Activated naive CD4-positive, alpha-beta T cell treated with anti-CD3 and anti-CD28 coated beads for 36 hours (primary cell): ENCODE measurements around the gene TMEM252. TPM values are rescaled to one million over a fixed set of nuclear protein-coding genes. Genes with fewer than 3 reads are reported as not detected.

Source experiments
- CTCF ChIA-PET: fragments of 350-600 bp; sonication (Branson Sonifier 250); formaldehyde crosslinking; loops from one replicate; lab custom pipeline; 2021; ENCODE audit warnings: antibody characterized with exemption; lab: Charles Lee
- DNase-seq: peaks from one replicate; pipeline ENCODE4 v3.0.0-alpha.2; 2020
- H3K27ac Mint-ChIP-seq: one replicate; pipeline ENCODE4 v1.8.0; 2021; ENCODE audit warnings: mild to moderate bottlenecking, mixed read lengths
- H3K27me3 Mint-ChIP-seq: one replicate; pipeline ENCODE4 v1.8.0; 2021; ENCODE audit warnings: low read depth, mixed read lengths
- H3K36me3 Mint-ChIP-seq: one replicate; pipeline ENCODE4 v1.8.0; 2021; ENCODE audit warnings: low read depth, mixed read lengths
- H3K4me1 Mint-ChIP-seq: one replicate; pipeline ENCODE4 v1.8.0; 2021; ENCODE audit warnings: low read depth, mixed read lengths
- H3K4me3 Mint-ChIP-seq: one replicate; pipeline ENCODE4 v1.8.0; 2021; ENCODE audit warnings: mild to moderate bottlenecking, moderate library complexity, mixed read lengths
- H3K9me3 Mint-ChIP-seq: one replicate; pipeline ENCODE4 v1.8.0; 2021; ENCODE audit warnings: mixed read lengths
- intact Hi-C: fragments of 100-400 bp; cut with micrococcal nuclease; formaldehyde crosslinking; loops from one replicate; pipeline ENCODE4 v1.15.1; 2023
- total RNA-seq, 2 experiments: library from RNA; stranded (reverse); gene quantifications; one replicate each; pipeline ENCODE4 v1.2.3, GENCODE V29; 2021

Gene TMEM252
- total RNA-seq, 2 experiments from 2014 or later, result not detected

DNA sequence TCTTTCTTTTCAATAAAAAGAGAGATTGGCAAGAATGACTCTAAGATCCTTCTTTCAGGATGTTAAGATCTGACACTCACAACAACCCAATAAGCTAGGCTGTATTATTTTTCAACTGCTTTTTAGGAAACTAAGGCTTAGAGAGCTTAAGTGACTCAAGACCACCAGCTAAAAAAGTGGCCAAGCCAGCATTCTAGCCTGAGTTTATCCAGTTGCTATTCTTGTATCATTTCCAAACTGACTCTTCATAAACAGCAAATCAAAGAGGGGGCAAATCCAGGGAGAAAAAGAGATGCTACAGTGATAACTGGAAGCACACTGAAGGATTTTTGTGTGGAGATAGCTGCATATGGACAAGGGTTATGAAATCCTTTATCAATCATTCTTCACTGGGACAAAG is 47.1 kb downstream of the TMEM252 start:
- Mint-ChIP-seq H3K27ac (no peak overlapping the region), H3K36me3 (no peaks in the 10 kb centered on the region), H3K4me1 (no peaks in the 10 kb centered on the region), H3K4me3 (no peak overlapping the region), H3K9me3 (no peaks in the 10 kb centered on the region), H3K27me3 (peaks cover 29% of the 10 kb centered on the region)
- CTCF ChIA-PET, result interaction anchor here (0.9 kb wide), 1 partner anchor 28 kb away, joined by 3 read pairs; no protein-coding TSS in a partner anchor
- intact Hi-C loops, result no loop called here
- DNase-seq, result no peak

DNA sequence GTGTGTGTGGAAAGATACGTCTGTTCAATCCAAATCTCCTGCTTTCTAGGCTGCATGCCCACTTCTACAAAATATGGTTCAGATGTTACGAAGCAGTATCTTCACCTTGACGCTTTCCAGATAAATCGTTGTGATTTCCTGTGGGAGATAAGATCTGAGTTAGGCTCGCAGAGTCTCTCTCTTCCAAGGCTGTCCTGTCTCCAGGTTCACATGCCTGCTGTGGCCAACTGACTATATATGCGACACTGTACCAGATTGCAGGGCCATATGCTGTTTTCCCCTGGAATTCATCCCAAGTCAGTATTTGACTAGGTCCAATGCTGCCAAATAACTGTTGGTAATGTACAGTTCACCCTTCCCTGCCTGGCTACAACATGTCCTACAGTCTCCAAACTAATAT is 47.9 kb downstream of the TMEM252 start:
- H3K27ac Mint-ChIP-seq, result no peak overlapping the region
- no peaks in the 10 kb centered on the region for H3K4me1 Mint-ChIP-seq
- CTCF ChIA-PET, result interaction anchor here (1.4 kb wide), 1 partner anchor 14 kb away, joined by 4 read pairs; no protein-coding TSS in a partner anchor
- intact Hi-C loops, result no loop called here
- H3K36me3 Mint-ChIP-seq, result no peaks in the 10 kb centered on the region
- H3K9me3 Mint-ChIP-seq, result no peaks in the 10 kb centered on the region
- no peak overlapping the region for H3K4me3 Mint-ChIP-seq
- peaks cover 24% of the 10 kb centered on the region for H3K27me3 Mint-ChIP-seq
- DNase-seq, result no peak

DNA sequence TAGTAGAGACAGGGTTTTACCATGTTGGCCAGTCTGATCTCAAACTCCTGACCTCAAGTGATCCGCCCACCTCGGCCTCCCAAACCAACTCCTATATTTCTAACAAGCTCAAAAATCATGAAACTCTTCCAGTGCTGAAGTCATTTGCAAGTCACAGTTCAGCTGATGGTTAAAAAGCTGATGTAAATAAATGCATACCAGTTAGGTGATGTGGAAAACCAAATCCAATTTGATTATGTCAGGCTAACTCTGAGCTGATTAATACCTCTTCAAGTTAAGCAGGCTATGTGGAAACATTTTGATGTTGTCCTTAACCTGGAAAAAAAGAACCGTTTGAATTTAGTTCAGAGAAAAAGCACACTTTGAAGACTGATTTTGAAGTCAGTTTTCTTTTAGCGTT is 51.0 kb downstream of the TMEM252 start:
- H3K4me1 Mint-ChIP-seq, result no peaks in the 10 kb centered on the region
- H3K4me3 Mint-ChIP-seq, result no peak overlapping the region
- H3K9me3 Mint-ChIP-seq, result peaks cover 8% of the 10 kb centered on the region
- H3K27ac Mint-ChIP-seq, result no peak overlapping the region
- intact Hi-C loops, result no loop called here
- CTCF ChIA-PET, result no interaction called here
- H3K27me3 Mint-ChIP-seq, result peaks cover 17% of the 10 kb centered on the region
- no peaks in the 10 kb centered on the region for H3K36me3 Mint-ChIP-seq
- no peak for DNase-seq

GRCh38 chr9:68488126-68488525 is 52.6 kb downstream of the TMEM252 start:
- DNase-seq, result no peak
- Mint-ChIP-seq H3K4me3 (no peak overlapping the region), H3K4me1 (no peaks in the 10 kb centered on the region), H3K27me3 (peaks cover 19% of the 10 kb centered on the region), H3K27ac (no peak overlapping the region), H3K36me3 (no peaks in the 10 kb centered on the region), H3K9me3 (peaks cover 8% of the 10 kb centered on the region)
- CTCF ChIA-PET, result no interaction called here
- intact Hi-C loops, result no loop called here

Other genes starting within 250 kb of the TMEM252 start
- not detected for gene FOXD4L3, start 238.0 kb downstream of the TMEM252 start, total RNA-seq
- gene PGM5, start 184.3 kb downstream of the TMEM252 start, total RNA-seq, result not detected
- under 1 TPM; 0.38 to 0.42 TPM for gene PIP5K1B, start 164.4 kb upstream of the TMEM252 start, total RNA-seq